Fibroblast of the conjunctiva (primary cell): ENCODE measurements around the gene KRTAP5-3.

Experiments used
- DNase-seq: peaks from one replicate; pipeline ENCODE4 v3.0.0-alpha.2; 2010; ENCODE audit warnings: low read depth

Gene KRTAP5-3

DNA sequence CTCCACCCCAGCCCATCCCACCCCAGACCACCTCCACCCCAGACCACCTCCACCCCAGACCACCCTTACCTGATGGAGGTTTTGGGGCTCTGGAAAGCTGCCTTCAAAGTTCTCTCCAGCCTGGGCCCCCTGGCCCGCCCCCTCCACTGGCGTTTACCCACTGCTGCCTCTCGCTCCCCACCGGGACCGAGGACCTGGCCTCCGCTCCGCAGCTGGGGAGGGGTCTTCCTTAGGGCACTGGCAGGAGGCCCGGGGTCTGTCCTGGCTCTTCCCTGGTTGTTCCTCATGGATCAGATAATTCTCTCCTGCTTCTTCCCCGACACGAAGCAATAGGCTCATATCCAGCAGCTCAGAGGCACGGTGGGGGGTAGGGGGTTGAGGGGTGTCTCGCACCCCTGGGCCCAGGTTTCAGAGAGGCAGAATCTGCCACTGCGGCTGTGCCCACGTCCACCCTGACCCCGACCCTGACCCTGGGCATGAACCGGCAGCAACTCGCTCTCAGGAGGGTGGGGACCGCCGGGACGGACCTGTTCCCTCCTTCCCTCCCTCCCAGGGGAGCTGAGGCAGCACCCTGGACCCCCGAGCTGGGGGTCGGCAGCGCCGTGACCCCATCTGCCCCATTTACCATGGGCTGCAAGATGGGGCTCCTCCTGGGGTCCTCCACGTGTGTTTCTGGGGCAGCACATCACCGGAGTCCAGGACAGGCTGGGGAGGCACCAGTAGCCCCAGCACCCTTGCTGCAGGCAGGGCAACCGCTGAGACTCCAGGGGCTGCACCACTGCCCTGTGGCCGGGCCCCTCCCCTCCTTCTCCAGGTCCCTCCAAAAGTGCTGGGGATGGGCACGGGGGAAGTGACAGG, 34.3 kb upstream of the KRTAP5-3 start:
- DNase-seq = no peak

GRCh38 chr11:1641096-1641495, 32.8 kb upstream of the KRTAP5-3 start:
- DNase-seq = no peak

- DNase-seq = no peak
These were observed 32.0 kb upstream of the KRTAP5-3 start for GRCh38 chr11:1640076-1640946.

- DNase-seq = no peak
These were observed 31.4 kb upstream of the KRTAP5-3 start for GRCh38 chr11:1639666-1640065.

DNA sequence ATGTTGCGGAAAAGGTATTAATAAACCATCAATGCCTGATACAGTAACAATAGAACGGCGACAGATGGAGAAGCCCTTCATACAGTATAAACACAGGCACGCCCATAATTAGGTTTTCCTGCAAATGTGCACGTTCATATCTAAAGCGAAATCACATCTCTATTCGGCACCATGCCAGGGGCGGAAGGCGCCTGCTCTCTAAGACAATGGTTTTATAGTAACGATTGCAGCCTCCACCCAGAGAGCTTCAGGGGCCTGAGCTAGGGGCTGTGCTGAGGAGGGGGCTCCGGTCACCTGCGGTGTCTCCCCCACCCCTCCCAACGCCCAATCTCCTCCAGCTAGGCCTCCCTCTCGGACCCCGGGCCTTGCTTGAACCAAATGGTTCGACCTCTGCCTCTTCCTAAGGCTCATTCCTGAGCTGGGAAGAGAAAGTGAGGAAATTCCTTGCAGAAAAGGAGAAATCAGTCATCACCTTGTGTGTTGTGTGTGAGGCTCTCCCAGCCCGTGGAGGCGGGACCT, 30.9 kb upstream of the KRTAP5-3 start:
- DNase-seq = no peak

DNA sequence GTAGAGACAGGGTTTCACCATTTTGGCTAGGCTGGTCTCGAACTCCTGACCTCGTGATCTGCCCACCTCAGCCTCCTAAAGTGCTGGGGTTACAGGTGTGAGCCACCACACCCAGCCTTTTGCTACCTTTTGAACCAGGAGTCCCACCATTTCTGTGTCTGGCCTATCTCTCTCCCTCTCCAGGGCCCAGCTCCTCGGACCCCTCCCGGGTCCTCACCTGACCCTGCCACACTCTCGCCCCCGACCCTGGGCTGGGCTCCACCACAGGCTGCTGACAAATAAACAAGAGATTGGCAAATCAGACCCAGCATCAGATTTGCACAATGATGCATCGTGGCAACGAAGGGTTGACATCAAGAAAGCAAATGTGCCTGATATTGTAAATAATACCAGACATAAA, 30.1 kb upstream of the KRTAP5-3 start:
- no peak for DNase-seq

- DNase-seq = no peak
These were observed 29.4 kb upstream of the KRTAP5-3 start for GRCh38 chr11:1637628-1638027.

DNA sequence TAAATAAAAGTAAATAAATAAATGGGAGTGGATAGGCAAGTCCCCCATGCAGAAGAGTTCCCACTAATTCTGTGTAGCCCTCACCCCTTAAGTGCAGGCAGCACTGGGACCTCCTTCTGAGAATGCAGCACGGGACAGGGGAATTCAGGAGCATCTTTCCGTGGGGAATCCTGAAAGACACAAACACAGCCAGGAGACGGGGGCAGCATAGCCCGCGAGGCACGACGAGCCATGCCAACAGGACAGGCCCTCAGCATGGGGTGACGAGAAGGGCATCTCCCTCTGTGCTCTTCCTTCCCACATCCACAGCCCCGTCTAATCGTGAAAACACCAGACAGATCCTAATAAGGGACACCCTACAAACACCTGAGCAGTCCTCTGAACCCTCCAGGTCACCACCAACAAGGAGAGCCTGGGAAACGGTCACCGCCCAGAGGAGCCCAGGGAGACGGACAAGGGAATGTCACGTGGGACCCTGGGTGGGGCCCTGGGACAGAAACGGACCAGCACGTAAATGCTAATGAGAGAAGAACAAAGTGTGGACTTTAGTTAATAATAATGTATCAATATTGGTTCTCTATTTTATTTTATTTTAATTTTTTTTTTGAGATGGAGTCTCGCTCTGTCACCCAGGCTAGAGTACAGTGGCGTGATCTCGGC, 28.2 kb upstream of the KRTAP5-3 start:
- DNase-seq = no peak

GRCh38 chr11:1633864-1634263, 25.6 kb upstream of the KRTAP5-3 start:
- no peak for DNase-seq

GRCh38 chr11:1632053-1632714, 23.9 kb upstream of the KRTAP5-3 start:
- DNase-seq = no peak

DNA sequence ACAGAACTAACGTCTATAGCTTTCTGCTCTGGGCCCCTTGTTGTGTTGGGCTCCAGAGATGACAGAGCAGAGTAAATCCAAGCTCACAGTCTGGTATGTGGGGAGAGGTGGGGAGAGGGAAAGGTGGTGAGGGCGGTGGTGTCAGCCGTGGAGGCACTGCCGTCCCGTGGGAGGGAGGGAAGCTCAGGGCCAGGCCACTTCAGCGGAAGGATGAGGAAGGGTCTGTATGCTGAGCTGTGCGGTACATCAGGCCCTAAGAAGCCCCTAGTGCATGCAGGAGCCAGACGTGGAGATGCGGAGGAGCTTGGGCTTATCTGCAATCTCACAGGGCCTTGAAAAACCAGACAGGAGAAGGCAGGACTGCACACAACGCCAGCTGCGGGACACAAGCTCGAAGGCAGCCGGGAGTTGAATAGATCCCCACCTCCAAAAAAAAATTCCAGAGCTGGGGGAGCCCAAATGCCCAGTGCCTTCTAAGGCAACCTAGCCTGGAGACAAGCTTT, 22.9 kb upstream of the KRTAP5-3 start:
- no peak for DNase-seq

DNA sequence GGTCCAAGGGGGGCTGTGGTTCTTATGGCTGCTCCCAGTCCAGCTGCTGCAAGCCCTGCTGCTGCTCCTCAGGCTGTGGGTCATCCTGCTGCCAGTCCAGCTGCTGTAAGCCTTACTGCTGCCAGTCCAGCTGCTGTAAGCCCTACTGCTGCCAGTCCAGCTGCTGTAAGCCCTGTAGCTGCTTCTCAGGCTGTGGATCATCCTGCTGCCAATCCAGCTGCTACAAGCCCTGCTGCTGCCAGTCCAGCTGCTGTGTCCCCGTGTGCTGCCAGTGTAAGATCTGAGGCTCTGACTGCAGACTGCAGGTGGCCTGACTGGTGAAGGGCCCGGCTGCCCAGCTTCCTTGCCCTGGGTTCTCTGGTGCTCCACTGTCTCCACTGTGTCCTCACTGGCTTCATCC, 22.0 kb upstream of the KRTAP5-3 start:
- no peak for DNase-seq

DNA sequence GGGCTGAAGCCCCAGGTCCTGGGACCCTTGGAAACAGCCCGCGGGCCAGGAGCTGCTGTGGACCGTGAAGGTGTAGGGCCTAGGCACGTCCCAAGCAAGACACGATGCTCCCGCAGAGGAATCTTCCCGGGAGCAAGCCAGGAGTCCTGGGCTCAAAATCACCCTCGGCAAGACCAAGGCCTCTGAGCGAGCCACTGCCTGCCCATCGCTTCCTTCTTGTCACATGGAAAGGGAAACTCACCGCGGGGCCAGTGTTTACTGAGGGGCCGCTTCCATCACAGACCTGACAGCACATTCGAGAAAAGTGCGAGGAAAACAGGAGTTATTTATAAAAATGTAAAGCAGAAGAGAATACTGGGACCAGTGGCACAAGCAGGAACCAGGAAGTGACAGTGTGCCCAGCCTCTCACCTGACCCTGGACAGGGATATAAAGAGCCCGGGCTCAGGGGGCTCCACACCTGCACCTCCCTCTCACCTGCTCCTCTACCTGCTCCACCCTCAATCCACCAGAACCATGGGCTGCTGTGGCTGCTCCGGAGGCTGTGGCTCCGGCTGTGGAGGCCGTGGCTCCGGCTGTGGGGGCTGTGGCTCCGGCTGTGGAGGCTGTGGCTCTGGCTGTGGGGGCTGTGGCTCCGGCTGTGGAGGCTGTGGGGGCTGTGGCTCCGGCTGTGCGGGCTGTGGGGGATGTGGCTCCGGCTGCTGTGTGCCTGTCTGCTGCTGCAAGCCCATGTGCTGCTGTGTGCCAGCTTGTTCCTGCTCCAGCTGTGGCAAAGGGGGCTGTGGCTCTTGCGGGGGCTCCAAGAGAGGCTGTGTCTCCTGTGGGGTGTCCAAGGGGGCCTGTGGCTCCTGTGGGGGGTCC, 21.3 kb upstream of the KRTAP5-3 start, which contains the start of gene KRTAP5-5:
TSS of gene KRTAP5-5 (plus strand) at position 450 of the 860 bp plus-strand sequence. CDS start at position 516, 66 bp downstream.
- DNase-seq = no peak

- no peak for DNase-seq
These were observed 20.5 kb upstream of the KRTAP5-3 start for GRCh38 chr11:1628506-1629325.

DNA sequence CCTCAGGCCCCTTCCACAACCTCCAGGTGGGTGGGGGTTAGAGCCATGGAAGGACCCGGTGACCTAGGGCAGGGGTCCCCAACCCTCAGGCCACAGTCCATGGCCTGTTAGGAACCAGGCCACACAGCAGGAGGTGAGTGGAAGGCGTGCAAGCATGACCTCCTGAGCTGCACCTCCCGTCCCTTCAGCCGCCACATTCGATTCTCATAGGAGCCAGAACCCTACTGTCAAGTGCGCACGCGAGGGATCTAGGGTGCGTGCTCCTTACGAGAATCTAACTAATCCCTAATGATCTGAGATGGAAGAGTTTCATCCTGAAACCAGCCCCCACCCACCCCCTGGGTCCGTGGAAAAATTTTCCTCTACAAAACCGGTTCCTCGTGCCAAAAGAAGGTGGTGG, 17.3 kb upstream of the KRTAP5-3 start:
- no peak for DNase-seq

DNA sequence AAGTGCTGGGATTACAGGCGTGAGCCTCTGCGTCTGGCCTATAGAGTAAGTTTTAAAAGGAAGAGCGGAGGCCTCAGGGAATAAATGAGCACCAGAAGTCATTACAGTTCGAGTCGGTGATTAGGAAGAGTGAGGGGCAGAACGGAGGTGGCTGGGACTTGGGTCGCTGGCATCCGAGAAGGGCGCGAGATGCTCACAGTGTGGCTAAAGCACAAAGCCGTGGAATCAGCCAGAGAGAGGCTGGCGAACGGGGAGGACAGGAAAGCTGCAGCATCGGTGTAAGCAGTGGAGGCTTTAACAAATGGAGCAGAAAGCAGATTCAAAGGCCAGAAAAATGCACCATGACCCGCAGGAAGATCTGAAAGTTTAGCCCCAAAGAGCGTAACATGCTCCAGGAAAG, 16.4 kb upstream of the KRTAP5-3 start:
- no peak for DNase-seq

GRCh38 chr11:1623716-1624115, 15.5 kb upstream of the KRTAP5-3 start:
- DNase-seq = no peak

- DNase-seq = no peak
These were observed 13.8 kb upstream of the KRTAP5-3 start, which contains the start of gene KRTAP5-4 for GRCh38 chr11:1622086-1622485. Gene KRTAP5-4, minus strand, starts transcription at chr11:1622138. Its CDS starts 45 bp downstream, at chr11:1622093.

DNA sequence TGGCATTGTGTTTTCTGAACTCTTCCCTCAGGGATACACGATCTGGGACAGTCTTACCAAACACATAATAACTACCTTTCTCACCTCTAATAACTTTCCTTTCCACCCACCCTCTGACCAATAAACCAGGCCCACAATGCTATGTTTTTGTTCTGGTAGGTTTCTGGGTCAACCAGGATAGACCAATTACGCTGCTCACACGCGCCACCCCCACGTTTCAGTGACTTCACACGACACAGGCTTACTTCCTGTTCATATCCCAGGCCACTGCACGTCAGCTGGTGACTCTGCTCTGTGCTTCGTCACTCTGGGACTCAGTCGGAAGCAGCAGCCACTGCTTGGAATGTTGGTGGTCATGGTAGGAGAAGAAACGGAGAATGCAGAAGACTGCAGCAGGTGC, 11.2 kb upstream of the KRTAP5-3 start:
- DNase-seq = no peak
